DMS79 treated with DMSO at 0.1 percent for 48 hours (cell line): ENCODE results near the gene UBE4B.
A peak's percentile ranks its signal among the peaks of the same experiment; 100 is the strongest.
"Not testable (repeated sequence)": the region's sequence is repeated elsewhere in the genome, so short reads cannot be mapped to it uniquely, and the experiment has no call there.

Source experiments
- DNase-seq: peaks from one replicate; lab custom pipeline; 2025; lab: John Stamatoyannopoulos, UW

The UBE4B gene

GRCh38 chr1:10032590-10033358, at the start of gene UBE4B:
Gene UBE4B, plus strand, starts transcription at chr1:10032958. Its CDS starts 713 bp downstream, at chr1:10033671.
- peak; percentile 99 for DNase-seq

- no peak for DNase-seq
These were observed 48.5 kb upstream of the UBE4B start for GRCh38 chr1:9984253-9984652.

- DNase-seq: no peak
These were observed 47.8 kb upstream of the UBE4B start for GRCh38 chr1:9985001-9985400.

- no peak for DNase-seq
These were observed 43.0 kb upstream of the UBE4B start for GRCh38 chr1:9989773-9990172.

GRCh38 chr1:9990944-9991343, 41.8 kb upstream of the UBE4B start:
- no peak for DNase-seq

- no peak for DNase-seq
These were observed 39.8 kb upstream of the UBE4B start for GRCh38 chr1:9992910-9993309.

GRCh38 chr1:9993561-9994075, 39.1 kb upstream of the UBE4B start:
- no peak for DNase-seq

- peak; percentile 10 for DNase-seq
These were observed 35.9 kb upstream of the UBE4B start, which contains the start of gene RBP7 for GRCh38 chr1:9996624-9997582. Gene RBP7, plus strand, starts transcription at chr1:9997228. Its CDS starts 31 bp downstream, at chr1:9997259.

- no peak for DNase-seq
These were observed 31.6 kb upstream of the UBE4B start for GRCh38 chr1:10001016-10001665.

- not testable (repeated sequence) for DNase-seq
These were observed 27.5 kb upstream of the UBE4B start for GRCh38 chr1:10005248-10005647.

GRCh38 chr1:10007169-10007568, 25.6 kb upstream of the UBE4B start:
- no peak for DNase-seq

- DNase-seq: no peak
These were observed 18.7 kb upstream of the UBE4B start for GRCh38 chr1:10014016-10014415.

- no peak for DNase-seq
These were observed 13.2 kb upstream of the UBE4B start for GRCh38 chr1:10019561-10019960.

GRCh38 chr1:10020086-10020485, 12.7 kb upstream of the UBE4B start:
- no peak for DNase-seq

- DNase-seq: not testable (repeated sequence)
These were observed 12.1 kb upstream of the UBE4B start for GRCh38 chr1:10020678-10021077.

- DNase-seq: not testable (repeated sequence)
These were observed 10.8 kb upstream of the UBE4B start for GRCh38 chr1:10021992-10022391.

GRCh38 chr1:10022656-10023055, 10.1 kb upstream of the UBE4B start:
- DNase-seq: no peak

- no peak for DNase-seq
These were observed 7.4 kb upstream of the UBE4B start for GRCh38 chr1:10025354-10025753.

- no peak for DNase-seq
These were observed 5.7 kb upstream of the UBE4B start for GRCh38 chr1:10027027-10027426.

- not testable (repeated sequence) for DNase-seq
These were observed 3.7 kb upstream of the UBE4B start for GRCh38 chr1:10028956-10029500.

GRCh38 chr1:10031461-10031860, 1.3 kb upstream of the UBE4B start:
- no peak for DNase-seq

GRCh38 chr1:10033359-10033845, 644 bp downstream of the UBE4B start:
- DNase-seq: peak; percentile 75
